ENCODE measurements around the gene ASPM.

The ASPM gene, protein sequence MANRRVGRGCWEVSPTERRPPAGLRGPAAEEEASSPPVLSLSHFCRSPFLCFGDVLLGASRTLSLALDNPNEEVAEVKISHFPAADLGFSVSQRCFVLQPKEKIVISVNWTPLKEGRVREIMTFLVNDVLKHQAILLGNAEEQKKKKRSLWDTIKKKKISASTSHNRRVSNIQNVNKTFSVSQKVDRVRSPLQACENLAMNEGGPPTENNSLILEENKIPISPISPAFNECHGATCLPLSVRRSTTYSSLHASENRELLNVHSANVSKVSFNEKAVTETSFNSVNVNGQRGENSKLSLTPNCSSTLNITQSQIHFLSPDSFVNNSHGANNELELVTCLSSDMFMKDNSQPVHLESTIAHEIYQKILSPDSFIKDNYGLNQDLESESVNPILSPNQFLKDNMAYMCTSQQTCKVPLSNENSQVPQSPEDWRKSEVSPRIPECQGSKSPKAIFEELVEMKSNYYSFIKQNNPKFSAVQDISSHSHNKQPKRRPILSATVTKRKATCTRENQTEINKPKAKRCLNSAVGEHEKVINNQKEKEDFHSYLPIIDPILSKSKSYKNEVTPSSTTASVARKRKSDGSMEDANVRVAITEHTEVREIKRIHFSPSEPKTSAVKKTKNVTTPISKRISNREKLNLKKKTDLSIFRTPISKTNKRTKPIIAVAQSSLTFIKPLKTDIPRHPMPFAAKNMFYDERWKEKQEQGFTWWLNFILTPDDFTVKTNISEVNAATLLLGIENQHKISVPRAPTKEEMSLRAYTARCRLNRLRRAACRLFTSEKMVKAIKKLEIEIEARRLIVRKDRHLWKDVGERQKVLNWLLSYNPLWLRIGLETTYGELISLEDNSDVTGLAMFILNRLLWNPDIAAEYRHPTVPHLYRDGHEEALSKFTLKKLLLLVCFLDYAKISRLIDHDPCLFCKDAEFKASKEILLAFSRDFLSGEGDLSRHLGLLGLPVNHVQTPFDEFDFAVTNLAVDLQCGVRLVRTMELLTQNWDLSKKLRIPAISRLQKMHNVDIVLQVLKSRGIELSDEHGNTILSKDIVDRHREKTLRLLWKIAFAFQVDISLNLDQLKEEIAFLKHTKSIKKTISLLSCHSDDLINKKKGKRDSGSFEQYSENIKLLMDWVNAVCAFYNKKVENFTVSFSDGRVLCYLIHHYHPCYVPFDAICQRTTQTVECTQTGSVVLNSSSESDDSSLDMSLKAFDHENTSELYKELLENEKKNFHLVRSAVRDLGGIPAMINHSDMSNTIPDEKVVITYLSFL (N-terminal part only)

DNA sequence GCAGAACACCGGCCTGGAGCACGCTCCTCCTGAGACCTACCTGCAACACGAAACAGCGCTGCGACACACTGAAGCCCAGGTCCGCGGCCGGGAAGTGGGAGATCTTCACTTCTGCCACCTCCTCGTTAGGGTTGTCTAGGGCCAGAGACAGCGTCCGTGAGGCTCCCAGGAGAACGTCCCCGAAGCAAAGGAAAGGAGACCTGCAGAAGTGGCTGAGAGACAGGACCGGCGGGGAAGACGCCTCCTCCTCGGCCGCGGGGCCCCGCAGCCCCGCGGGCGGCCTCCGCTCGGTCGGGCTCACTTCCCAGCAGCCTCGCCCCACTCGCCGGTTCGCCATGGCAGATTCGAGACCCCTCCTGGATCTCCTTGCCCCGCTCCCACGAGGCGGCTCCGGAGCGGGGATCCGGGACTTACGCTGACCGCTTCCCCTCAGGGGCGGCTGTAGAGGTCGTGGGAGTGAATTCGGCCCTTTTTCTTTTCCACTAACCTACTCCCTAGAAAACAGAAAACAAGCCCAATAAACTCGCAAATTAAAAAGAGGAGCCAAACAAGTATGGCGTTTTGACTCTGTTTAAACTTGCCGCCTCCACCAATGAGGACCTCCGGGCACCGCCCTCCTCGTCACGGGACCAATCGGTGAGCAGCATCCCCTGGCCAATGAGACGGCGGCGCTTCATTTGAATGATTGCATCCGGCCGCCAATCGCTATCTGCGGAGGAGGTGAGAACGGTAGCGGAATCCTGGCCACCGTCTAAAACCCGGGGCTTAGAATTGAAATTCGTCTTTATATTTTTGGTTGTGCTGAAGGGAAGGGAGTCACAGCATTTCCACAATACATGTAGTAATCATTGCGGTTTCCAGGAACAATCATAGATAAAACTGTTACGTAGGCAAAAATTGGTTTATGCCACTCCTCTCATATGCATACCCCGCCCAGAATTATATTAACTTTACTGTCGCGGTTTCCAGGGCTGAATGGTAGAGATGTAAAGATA is at the start of gene ASPM:
Gene ASPM (minus strand): TSS at position 569 of the 995 bp plus-strand sequence. CDS start 232 bp downstream, at position 337.
- DNase-seq (ENCODE audit: low spot score): peak; percentile 94

GRCh38 chr1:197195100-197195499 is 48.6 kb upstream of the ASPM start:
- DNase-seq (ENCODE audit: low spot score): no peak

DNA sequence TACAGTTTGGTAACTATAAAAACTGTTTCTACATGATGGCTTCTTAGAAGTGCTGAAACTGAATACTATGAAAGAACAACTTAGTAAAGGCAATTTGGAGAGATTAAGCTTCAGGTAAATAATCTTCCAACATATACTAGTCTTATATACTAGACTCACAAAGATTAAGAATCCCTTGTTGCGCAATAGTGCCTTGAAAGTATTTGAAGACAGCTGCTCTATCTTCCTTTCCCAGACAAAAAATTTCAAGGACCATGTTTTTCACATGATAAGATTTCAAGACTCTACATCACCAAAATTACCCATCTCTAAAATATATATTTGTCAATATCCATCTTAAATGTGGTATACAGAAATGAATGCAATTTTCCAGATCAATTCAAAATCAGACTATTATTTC is 37.7 kb upstream of the ASPM start:
- DNase-seq (ENCODE audit: low spot score): no peak

DNA sequence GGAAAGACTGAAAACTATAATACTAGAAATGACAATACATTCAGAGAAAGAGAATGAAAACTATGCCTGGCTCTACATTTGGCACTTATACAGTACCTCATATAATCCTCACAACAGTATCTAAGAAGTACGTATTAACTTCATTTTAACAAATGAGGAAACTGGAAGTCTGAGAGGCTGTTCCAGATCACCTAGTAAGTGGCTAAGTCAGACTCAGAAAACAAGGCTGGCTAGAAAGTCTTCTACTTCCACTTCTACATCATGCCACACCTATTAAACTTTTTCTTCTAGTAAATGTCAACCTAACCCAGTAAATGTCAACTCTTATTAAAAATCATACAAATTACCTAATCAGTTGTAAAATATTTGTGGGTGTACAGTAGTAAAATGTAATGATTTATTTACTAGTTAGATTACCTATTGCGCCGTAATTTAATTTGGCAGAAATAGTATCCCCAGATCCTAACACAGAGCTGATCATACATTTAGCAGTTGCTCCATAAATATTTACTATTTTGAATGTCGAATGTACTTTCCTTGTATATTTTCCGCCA is 36.8 kb upstream of the ASPM start:
- DNase-seq (ENCODE audit: low spot score): no peak

- no peak for DNase-seq (ENCODE audit: low spot score)
Measured at GRCh38 chr1:197182716-197183115, 36.2 kb upstream of the ASPM start.

- no peak for DNase-seq (ENCODE audit: low spot score)
Measured at GRCh38 chr1:197181982-197182381, 35.5 kb upstream of the ASPM start.

DNA sequence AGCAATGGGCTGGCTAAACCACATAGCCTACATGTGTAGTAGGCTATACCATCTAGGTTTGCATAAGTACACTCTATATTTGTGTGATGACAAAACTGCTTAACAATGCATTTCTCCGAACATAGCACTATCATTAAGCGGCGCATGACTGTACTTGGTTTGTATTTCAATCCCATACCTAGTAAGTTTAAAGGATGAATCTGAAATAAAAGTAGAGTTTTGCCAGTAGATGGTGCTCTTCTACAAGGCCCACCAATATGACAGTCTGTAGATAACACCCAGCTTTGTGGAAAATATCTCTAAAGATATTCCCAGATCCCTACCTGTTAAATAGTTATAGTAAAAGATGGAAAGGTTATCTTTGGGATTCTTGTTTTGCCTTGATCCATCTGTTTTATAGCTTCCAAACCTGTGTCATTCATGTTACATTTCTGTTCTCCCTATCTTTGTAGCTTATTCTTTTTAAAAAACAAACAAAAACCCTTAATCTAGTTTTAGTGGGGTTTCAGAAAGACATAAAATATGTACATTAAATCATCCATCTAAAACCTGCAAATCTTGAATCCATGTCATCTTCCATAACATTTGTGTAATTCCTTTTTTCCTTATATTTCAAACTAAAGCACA is 33.9 kb upstream of the ASPM start:
- DNase-seq (ENCODE audit: low spot score): peak; percentile 45

GRCh38 chr1:197178998-197179397 is 32.5 kb upstream of the ASPM start:
- peak; percentile 35 for DNase-seq (ENCODE audit: low spot score)

DNA sequence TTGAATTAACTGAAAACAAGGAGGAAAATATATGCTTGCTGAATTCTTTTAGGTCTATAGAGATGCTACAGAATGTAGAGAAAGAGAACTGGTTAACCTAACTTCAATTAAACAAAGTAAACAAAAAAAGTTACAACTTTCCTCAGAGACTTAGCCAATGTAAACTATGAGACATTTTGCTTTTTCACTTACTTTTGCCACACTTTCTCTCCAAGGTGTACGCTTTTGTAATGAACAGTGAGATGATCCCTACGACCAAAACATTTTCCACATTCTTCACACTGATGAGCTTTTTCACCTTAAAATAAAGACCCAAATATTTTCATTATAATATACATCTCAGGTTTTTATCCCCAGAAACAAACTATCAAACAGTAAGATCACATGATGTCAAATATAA is 28.3 kb upstream of the ASPM start:
- DNase-seq (ENCODE audit: low spot score): no peak

DNA sequence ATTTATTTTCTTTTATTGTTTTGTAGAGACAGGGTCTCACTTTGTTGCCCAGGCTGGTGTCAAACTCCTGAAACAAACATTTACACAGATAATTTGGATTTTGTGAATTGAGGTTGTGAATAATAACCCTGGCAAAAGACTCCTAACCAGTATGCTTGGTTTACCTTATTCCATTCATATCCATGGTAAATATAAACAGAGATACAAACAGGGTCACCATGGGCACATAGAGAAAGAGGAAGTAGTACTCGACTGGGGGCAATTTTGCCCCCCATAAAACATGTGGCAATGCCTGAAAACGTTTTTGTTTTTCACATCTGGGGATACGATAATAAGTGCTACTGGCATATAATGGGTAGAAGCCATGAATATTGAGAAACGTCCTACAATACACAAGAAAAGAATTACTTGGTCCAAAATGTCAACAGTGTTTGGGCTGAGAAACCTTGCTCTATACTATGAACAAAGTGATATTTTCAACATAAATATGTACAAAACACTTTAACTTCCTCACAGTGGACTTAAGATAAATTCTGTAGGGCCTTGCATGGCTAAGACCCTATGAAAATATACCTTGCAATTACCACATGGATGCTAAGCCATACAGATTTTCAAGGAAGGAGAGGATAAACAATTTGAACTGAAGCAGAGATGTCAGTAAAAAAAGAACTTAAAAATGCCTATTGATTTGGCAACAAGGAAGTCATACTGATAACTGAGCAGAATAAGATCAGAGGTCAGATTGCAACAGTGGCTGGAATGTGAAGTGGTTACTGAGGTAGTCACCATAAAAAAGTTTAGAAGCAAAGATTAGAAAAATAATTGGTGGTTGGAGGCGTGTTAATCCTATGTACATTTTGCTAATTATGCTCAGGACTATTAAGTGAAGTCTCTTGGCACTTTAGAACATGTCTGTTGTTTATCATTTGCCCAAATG is 27.4 kb upstream of the ASPM start:
- no peak for DNase-seq (ENCODE audit: low spot score)

GRCh38 chr1:197171531-197171930 is 25.1 kb upstream of the ASPM start:
- no peak for DNase-seq (ENCODE audit: low spot score)

DNA sequence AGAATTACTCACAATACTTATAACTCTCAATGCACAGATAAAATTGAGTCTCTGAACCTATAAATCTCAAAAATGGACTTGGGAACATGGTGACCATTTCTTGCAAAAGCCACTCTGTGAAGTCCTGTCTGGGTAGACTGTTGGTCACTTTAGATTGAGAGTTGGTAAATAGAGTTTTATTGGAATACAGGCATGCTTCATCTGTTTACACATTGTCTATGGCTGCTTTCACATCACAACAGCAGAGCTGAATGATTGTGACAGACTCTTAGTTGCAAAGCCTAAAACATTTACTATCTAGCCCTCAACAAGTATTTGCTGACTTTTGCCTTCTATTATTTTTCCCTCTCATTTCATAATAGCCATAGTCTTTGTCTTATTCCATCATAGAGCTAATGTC is 24.1 kb upstream of the ASPM start:
- no peak for DNase-seq (ENCODE audit: low spot score)

DNA sequence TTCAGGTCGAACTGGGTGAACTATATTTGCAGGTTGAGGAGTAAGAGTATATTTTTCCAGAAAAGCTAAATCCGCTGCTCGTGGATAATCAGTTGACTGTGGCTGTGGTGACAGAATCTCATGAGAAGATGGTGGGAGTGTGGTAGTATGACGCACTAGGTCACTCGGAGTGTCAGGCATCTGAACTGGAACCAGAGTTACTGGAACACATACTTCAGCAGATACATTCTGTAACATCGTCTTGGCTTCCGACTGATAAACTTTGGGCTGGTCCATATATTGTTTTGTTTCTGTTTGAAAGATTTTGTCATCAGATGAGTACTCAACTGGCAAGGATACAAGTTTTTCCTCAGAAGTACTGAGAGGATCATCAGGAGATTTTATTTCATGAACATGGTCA is 13.0 kb upstream of the ASPM start:
- no peak for DNase-seq (ENCODE audit: low spot score)

DNA sequence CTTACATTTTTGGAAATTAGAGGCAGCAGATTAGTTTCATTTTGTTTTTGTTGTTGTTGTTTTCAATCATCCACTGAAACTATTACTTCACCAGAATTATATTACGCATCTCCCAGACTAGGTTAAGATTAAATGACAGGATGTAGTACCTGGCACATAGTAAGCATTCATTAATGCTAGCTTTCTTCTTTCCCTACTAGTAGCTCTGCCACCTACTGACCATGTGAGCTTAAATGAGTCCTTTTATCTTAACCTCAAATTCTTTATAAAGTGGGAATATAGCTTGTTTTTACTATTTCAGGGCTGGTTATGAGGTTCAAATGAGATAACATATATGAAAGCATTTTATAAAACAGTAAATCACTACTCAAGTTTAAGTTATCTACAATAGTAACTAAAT is 10.2 kb upstream of the ASPM start:
- no peak for DNase-seq (ENCODE audit: low spot score)

- no peak for DNase-seq (ENCODE audit: low spot score)
Measured at GRCh38 chr1:197152662-197153061, 6.2 kb upstream of the ASPM start.

DNA sequence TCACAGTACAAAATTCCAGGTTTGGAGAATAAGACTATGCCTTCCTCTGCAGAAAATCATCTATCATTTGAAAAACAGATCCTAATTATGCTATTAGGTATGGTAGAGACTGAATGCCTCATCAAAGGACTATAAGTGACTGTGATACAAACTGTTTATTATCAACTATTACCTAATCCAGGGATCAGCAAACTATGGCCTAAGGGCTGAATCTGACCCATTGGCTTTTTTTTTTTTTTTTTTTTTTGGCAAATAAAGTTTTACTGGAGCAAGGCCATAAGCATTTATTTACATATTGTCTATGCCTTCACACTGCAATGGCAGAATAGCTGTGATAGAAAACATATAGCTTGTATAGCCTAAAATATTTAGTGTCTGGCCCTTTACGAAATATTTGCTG is 4.7 kb upstream of the ASPM start:
- DNase-seq (ENCODE audit: low spot score): no peak

GRCh38 chr1:197150336-197151005 is 4.0 kb upstream of the ASPM start:
- no peak for DNase-seq (ENCODE audit: low spot score)

GRCh38 chr1:197149340-197149739 is 2.9 kb upstream of the ASPM start:
- DNase-seq (ENCODE audit: low spot score): no peak

All from kidney capillary endothelial cell (primary cell).